SHP77 treated with DMSO at 0.1 percent for 48 hours (cell line): Measurements from ENCODE around the gene MGMT.

Source experiments
- DNase-seq: peaks from one replicate; lab custom pipeline; 2025; lab: John Stamatoyannopoulos, UW

Gene MGMT

DNA sequence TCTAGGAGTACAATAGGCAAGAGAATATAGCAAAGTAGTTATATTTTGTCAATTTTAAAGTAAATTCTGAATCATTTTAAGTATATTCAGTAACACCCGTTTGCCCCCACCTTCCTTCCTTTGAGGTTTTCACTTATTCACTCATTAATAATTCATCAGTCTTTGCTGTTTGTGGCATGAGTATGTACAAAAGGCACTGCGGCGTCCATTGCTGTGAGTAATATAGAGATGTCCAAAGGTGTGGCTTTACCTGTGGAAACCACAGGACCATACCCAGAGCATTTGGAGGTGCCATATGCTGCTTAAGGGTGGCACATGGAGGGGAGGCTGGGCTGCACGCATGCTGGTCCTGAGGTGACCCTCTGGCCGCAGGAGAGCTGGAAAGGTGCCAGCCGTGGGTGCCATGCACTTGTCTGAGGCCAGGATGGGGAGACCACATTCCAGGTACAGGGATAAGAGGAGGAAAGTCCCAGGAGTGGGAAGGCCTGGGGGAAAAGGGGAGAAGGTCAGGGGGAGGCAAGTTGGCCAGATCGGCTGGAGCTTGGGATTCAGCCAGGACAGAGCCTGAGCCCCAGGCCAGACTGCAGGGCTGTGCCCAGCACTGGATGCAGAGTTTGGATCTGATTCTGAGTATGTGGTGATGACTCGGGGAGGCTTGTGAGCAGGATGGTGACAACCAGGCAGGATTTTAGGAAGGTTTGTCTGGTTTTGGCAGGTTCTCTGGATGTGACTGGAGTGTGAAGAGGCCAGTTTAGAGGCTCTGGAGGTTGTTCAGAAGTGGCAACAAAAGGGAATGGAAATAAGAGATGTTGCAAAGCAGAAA is 223.4 kb downstream of the MGMT start:
- no peak for DNase-seq

- no peak for DNase-seq
Observed at GRCh38 chr10:129692695-129693094, 225.7 kb downstream of the MGMT start.

- no peak for DNase-seq
Observed at GRCh38 chr10:129693382-129693781, 226.3 kb downstream of the MGMT start.

- no peak for DNase-seq
Observed at GRCh38 chr10:129694184-129694583, 227.1 kb downstream of the MGMT start.

- DNase-seq = no peak
Observed at GRCh38 chr10:129694691-129695243, 227.7 kb downstream of the MGMT start.

DNA sequence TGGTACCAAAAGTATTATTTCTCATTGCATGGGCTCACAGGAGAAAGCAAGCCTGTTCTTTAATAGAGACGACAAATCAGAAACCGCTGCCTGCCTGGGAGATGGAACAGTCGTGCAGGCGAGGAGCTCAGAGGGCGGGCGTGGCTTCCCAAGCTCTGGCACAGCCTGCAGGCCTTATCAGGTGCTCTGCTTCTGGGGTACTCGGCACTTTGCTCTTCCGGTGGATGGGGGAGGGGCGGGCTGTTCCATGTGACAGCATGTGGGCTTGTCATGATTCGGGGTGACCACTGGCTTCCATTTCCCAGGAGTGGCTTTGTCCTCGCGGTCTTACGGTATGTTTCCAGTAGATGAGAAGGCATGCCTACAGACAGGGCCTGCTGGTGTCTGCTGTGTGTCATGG is 228.6 kb downstream of the MGMT start:
- DNase-seq = no peak

GRCh38 chr10:129696636-129697035 is 229.6 kb downstream of the MGMT start:
- DNase-seq = no peak

GRCh38 chr10:129697463-129698247 is 230.6 kb downstream of the MGMT start:
- no peak for DNase-seq

DNA sequence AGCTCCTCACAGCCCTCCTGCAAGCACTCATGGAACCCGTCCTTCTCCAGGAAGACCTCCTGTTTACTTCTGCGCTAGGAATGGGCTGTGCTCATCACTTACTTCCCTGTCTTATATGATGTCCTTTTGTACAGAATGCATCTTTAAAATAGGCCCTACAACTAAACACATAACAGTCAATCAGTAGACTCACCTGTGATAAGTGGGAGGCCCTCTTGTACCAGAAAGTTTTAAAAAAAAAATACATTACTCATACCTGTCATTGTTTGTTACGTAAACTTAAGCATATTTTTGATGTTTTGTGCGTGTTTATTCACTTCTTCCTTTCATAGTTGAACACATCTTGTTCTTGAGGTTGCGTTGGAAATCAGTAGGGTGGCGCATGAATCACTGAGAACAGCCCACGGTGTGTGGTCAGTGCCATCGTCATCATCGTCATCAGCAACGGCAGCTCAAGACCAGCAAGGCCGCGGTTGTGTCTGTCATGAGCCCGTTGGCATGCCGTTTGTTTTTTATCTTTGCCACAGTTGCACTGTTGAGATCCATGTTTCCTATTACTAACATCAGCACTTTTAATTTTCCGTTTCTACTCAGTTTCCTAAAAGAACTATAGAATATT is 232.8 kb downstream of the MGMT start:
- DNase-seq = no peak

DNA sequence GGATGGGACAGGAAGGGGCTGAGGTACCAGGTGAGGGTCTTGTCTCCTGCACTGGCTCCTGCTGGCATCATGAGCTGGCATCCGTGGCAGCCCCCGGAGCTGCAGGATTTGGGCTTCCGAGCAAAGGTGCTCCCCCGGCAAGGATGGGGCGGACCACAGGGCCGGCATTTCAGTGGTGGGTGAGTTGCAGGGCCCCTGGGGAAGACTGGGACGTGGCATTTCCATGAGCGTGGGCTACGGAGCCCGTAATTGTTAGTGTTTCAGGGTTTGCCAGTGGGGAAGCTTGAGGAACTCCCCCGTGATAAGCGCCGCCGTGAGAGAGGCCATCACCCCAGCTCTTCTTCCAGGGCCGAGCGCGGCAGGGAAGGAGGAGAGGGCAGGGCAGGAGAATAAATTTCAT is 235.6 kb downstream of the MGMT start:
- no peak for DNase-seq

DNA sequence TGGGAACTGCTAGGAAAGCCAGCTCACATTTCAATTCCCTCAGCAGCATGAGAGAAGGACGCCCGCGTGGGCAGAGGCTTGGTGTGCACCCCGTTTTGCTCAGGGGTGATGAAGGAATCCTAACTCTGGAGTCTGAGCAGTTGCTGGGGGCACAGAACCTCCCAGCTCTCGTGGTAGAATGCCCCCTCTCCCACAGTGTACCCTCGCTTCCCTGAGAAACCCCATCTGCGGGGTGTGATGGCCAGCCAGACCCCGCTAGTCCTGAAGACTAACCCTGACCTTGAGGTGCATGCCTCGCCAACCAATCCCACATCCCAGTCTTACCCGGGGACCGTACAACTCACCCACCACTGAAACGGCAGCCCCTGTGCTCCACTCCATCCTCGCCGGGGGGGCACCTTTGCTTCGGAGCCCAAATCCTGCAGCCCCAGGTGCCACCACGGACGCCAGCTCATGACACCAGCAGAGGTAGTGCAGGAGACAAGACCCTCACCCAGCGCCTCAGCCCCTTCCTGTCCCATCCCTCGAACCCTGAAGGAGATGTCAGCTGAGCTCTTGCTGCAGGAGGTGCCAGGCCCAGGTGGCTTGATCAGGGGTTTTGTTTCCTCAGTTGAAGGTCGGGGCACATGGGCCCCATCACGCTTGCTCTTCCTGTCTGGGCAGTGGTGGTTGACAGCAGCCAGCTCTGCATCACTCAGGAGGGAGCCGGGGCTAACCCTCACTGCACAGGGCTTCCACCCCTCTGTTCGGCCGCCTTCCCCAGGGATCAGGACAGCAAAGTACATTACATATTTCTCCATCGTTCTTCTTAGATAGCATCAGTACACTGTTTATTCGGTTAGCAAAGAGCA is 236.5 kb downstream of the MGMT start:
- no peak for DNase-seq

- DNase-seq = no peak
Observed at GRCh38 chr10:129704225-129704624, 237.2 kb downstream of the MGMT start.

GRCh38 chr10:129704786-129705525 is 237.9 kb downstream of the MGMT start:
- no peak for DNase-seq

DNA sequence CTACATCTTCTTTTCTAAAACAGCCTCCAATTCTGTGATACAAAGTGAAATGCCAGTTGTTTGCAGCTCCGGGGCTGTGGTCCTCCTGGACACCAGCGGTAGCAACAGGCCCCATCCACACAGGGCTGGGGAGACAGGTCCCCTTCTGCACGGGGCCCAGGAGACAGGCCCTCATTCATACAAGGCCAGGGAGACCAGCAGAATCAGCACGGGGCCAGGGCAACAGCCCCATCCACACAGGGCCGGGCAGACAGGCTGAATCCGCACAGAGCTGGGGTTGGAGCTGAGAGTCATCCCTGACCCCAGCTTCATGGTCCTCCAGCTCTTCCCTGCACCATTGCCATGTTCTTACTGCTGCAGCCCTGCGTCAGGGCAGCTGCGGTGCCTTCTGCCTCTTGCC is 238.6 kb downstream of the MGMT start:
- no peak for DNase-seq

DNA sequence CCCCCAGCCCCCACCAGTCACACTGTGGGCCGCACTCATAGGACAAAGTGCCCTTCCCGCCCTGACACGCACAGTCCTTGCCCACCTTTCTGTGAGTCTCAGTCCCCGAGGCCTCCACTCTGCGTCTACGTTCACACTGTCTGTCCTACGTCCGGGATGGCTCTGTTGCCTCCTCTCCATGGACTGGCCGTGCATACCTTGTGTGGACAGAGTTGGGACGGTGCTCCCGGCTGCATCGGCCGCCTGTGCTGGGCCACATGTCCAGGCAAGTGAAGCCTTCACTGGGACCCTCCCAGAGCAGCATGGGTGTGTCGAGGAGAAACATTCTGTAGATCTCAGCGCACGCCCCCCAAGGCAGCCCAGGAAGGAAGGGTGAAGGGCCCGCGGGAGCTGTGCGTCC is 239.0 kb downstream of the MGMT start:
- no peak for DNase-seq

DNA sequence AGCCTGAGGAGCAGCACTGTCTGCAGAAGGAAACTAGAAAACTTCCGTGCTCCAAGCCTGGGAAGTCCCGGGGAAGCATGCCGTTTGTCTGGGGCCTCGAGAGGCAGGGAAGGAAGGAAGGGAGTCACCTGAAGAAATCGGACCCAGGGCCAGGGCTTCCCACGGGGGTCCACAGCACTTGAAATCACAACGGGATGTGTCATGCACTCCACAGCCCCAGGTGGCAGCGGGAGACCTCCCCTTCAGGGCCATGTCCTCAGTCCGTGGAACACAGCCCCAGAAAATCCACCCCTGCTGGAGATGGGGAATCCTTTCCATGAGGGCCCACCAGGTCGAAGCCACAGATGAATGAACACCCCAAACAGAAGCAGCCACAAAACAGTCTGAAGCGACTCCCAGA is 239.5 kb downstream of the MGMT start:
- DNase-seq = no peak

GRCh38 chr10:129707406-129708388 is 240.7 kb downstream of the MGMT start:
- peak; percentile 4 for DNase-seq

- DNase-seq = no peak
Observed at GRCh38 chr10:129709101-129709500, 242.1 kb downstream of the MGMT start.

GRCh38 chr10:129709627-129710509 is 242.8 kb downstream of the MGMT start:
- DNase-seq = no peak
